G401.6 (cell line): ENCODE data around the gene MRPL24.

ENCODE experiments used
- FAIRE-seq: peaks from 2 replicates; lab custom pipeline; 2012; peaks lifted over from hg19 to GRCh38; lab: Jason Lieb, UNC

The MRPL24 gene

GRCh38 chr1:156743367-156744302, 2.7 kb upstream of the MRPL24 start:
- no peak for FAIRE-seq

- no peak for FAIRE-seq
These were observed 1.9 kb upstream of the MRPL24 start for GRCh38 chr1:156742801-156743200.

GRCh38 chr1:156742017-156742416, 1.1 kb upstream of the MRPL24 start:
- FAIRE-seq, result no peak

GRCh38 chr1:156741481-156741983, 644 bp upstream of the MRPL24 start:
- no peak for FAIRE-seq

- FAIRE-seq, result no peak
These were observed 599 bp downstream of the MRPL24 start for GRCh38 chr1:156740237-156740740.

- FAIRE-seq, result no peak
These were observed 2.0 kb downstream of the MRPL24 start for GRCh38 chr1:156738916-156739315.

- no peak for FAIRE-seq
These were observed 2.5 kb downstream of the MRPL24 start for GRCh38 chr1:156738407-156738806.

- FAIRE-seq, result no peak
These were observed 6.8 kb downstream of the MRPL24 start for GRCh38 chr1:156733989-156734584.

- peak; percentile 90 for FAIRE-seq
These were observed 12.1 kb downstream of the MRPL24 start, which contains the start of gene ISG20L2 for GRCh38 chr1:156728599-156729462. Gene ISG20L2, minus strand, starts transcription at chr1:156728766. Its CDS starts 1,114 bp downstream, at chr1:156727652.

GRCh38 chr1:156727926-156728598, 12.8 kb downstream of the MRPL24 start, which contains the start of gene METTL25B:
Gene METTL25B, plus strand, starts transcription at chr1:156728469. Its CDS starts 636 bp downstream, at chr1:156729105.
- no peak for FAIRE-seq

- FAIRE-seq, result no peak
These were observed 13.4 kb downstream of the MRPL24 start for GRCh38 chr1:156727492-156727891.

GRCh38 chr1:156726549-156727226, 14.2 kb downstream of the MRPL24 start:
- no peak for FAIRE-seq

- FAIRE-seq, result peak; percentile 92
These were observed 15.1 kb downstream of the MRPL24 start for GRCh38 chr1:156725683-156726280.

GRCh38 chr1:156721535-156721934, 19.4 kb downstream of the MRPL24 start:
- FAIRE-seq, result no peak

GRCh38 chr1:156721131-156721530, 19.8 kb downstream of the MRPL24 start:
- no peak for FAIRE-seq

- no peak for FAIRE-seq
These were observed 23.5 kb downstream of the MRPL24 start for GRCh38 chr1:156717351-156717750.

- no peak for FAIRE-seq
These were observed 26.1 kb downstream of the MRPL24 start for GRCh38 chr1:156714830-156715229.

- peak; percentile 23 for FAIRE-seq
These were observed 28.3 kb downstream of the MRPL24 start for GRCh38 chr1:156712626-156713025.

- no peak for FAIRE-seq
These were observed 29.7 kb downstream of the MRPL24 start for GRCh38 chr1:156711011-156711817.
